ENCODE measurements around the gene IL23A. TPM values are rescaled to one million over a fixed set of nuclear protein-coding genes. Genes with fewer than 3 reads are reported as not detected.

Gene IL23A
- total and polyA plus RNA-seq, 2 of the 13 experiments (the other 11 are each of a cell fraction or from before 2014, with no cell fraction given): 0.33 to 0.35 TPM

- TF ChIP-seq KIAA2018 (CRISPR knock-in tag; IDR thresholded peaks at IDR 0.05; ENCODE audit: borderline replicate concordance): peak; percentile 80; the same call in 1 of the 2 replicates
- no peak for TF ChIP-seq ATF4 (CRISPR knock-in tag; IDR thresholded peaks at IDR 0.05)
- TF ChIP-seq ZNF646 (CRISPR knock-in tag; IDR thresholded peaks at IDR 0.05): no peak
- TF ChIP-seq YEATS2 (CRISPR knock-in tag; IDR thresholded peaks at IDR 0.05; ENCODE audit: borderline replicate concordance): no peak
- no peak for TF ChIP-seq MBD4 (IDR thresholded peaks at IDR 0.05; ENCODE audit: borderline replicate concordance, low read length)
- peak; percentile 71 for TF ChIP-seq MED8 (CRISPR knock-in tag; IDR thresholded peaks at IDR 0.05; ENCODE audit: insufficient replicate concordance)
- no peak for TF ChIP-seq ZNF432 (CRISPR knock-in tag; IDR thresholded peaks at IDR 0.05; ENCODE audit: borderline replicate concordance)
- TF ChIP-seq ZNF3 (CRISPR knock-in tag; IDR thresholded peaks at IDR 0.05): no peak
- TF ChIP-seq RORA (CRISPR knock-in tag; IDR thresholded peaks at IDR 0.05): no peak
These were observed 38.6 kb upstream of the IL23A start, which contains the start of gene CS (continued) for GRCh38 chr12:56299853-56300643.

Data from HepG2 (cell line).